Colonic mucosa (tissue), 4 donors: ENCODE data around the gene BTNL9. TPM values are rescaled to one million over a fixed set of nuclear protein-coding genes. Genes with fewer than 3 reads are reported as not detected.
"Not testable (repeated sequence)": the region's sequence is repeated elsewhere in the genome, so short reads cannot be mapped to it uniquely, and the experiment has no call there.

Source experiments
- DNase-seq: peaks from one replicate; pipeline ENCODE4 v3.0.0-alpha.2; 2020
- H3K27ac ChIP-seq: fragments of 200-600 bp; one replicate; pipeline ENCODE4 v1.8.0; 2021
- H3K27me3 ChIP-seq: fragments of 200-600 bp; one replicate; pipeline ENCODE4 v1.8.0; 2021
- H3K36me3 ChIP-seq: fragments of 200-600 bp; one replicate; pipeline ENCODE4 v1.8.0; 2021
- H3K4me1 ChIP-seq: fragments of 200-600 bp; one replicate; pipeline ENCODE4 v1.8.0; 2021; ENCODE audit warnings: mild to moderate bottlenecking
- H3K4me3 ChIP-seq: fragments of 200-600 bp; one replicate; pipeline ENCODE4 v1.8.0; 2021
- H3K9ac ChIP-seq, 2 donors: one replicate each; pipeline ENCODE4 v1.7.0; 2013; ENCODE audit warnings: control low read depth in 2 of 2, low read depth in 2 of 2, low read length in 2 of 2
- H3K9me3 ChIP-seq: fragments of 200-600 bp; one replicate; pipeline ENCODE4 v1.8.0; 2021
- CTCF ChIP-seq: fragments of 200-600 bp; IDR thresholded peaks from one replicate; pipeline ENCODE4 v1.8.0; 2022; ENCODE audit warnings: antibody characterized with exemption, mild to moderate bottlenecking
- intact Hi-C: fragments of 100-400 bp; cut with DNase I; formaldehyde crosslinking; loops from one replicate; pipeline ENCODE4 v1.14.1; 2022
- total RNA-seq, 2 donors: library from RNA; stranded (reverse); fragmentation: NEBNext Ultra II Directional in 1 of 2; extraction: Animal tissue kit (Norgen Biotek cat#: 25700) in 1 of 2; gene quantifications; one replicate each; pipeline ENCODE4 v1.2.1, GENCODE V29; 2021
- donor health status: healthy.
- donor health status: DM: no; HTN: no; CAD: no.
- donor health status: DM: no; HTN: no; CAD: no.

Gene BTNL9
- total RNA-seq, 2 donors from 2014 or later: 2.8 to 5.3 TPM

DNA sequence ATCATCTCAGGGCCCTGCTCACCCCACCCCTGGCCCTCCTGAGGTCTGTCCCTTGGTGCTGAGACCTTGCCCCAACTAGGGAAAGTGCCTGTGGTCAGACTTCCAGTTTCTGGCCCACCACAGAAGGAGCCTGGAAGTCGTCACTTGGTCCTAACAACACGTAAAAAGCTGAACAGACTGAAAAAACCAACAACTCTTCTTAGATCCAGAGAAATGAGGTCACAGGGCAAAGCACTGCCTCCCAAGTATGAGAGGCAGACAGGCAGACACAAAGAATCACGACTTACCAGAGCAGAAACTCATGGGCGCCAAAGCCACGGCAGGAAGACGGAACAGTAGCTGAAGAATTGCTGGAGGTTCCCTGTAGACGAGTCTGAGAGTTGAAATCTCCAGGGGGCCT is 52.4 kb downstream of the BTNL9 start:
- no peak for TF ChIP-seq CTCF

DNA sequence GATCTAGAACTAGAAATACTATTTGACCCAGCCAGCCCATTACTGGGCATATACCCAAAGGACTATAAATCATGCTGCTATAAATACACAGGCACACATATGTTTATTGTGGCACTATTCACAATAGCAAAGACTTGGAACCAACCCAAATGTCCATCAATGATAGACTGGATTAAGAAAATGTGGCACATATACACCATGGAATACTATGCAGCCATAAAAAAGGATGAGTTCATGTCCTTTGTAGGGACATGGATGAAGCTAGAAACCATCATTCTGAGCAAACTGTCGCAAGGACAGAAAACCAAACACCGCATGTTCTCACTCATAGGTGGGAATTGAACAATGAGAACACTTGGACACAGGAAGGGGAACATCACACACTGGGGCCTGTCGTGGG is 55.1 kb downstream of the BTNL9 start:
- H3K9me3 ChIP-seq, H3K36me3 ChIP-seq, H3K27ac ChIP-seq, H3K9ac ChIP-seq, intact Hi-C loops, H3K4me3 ChIP-seq, H3K4me1 ChIP-seq, DNase-seq: not testable (repeated sequence)
- peaks cover 15% of the 10 kb centered on the region for H3K27me3 ChIP-seq

More for the DNA sequence above, 52.4 kb downstream of the BTNL9 start:
- Histone ChIP-seq H3K36me3 (no peaks in the 10 kb centered on the region), H3K27me3 (no peaks in the 10 kb centered on the region), H3K9me3 (no peaks in the 10 kb centered on the region), H3K4me3 (no peak overlapping the region), H3K4me1 (no peaks in the 10 kb centered on the region), H3K27ac (no peak overlapping the region), H3K9ac (no peak overlapping the region)
- intact Hi-C loops: no loop called here
- no peak for DNase-seq

DNA sequence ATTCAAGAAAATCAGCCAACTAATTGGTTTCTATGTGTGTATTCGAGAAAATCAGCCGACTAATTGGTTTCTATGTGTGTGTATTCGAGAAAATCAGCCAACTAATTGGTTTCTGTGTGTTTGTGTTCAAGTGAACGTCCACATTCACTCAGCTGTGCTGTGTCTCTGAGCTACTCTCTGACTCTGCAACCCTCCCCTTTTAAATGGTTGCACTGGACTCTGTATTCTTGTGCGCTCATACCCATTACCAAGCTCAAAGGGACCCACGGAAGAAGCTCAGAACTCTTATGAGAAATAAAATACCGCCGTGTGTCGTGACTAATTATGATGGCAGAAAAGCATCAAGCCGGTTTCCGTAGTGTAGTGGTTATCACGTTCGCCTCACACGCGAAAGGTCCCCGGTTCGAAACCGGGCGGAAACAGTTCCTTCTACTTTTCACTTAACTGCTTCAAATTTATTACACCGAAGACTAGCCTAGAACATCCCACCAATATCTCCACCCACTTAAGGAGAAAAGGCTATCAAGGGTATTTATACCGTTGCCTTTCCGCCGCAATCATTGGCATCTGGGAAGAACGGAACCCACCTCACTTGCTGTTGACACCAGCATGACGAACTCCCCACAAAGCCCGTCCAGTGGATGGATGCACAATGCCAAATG is 56.8 kb downstream of the BTNL9 start:
- H3K9ac ChIP-seq, H3K9me3 ChIP-seq, H3K36me3 ChIP-seq, DNase-seq, H3K27ac ChIP-seq, H3K4me1 ChIP-seq, H3K4me3 ChIP-seq, intact Hi-C loops: not testable (repeated sequence)
- H3K27me3 ChIP-seq: peaks cover 18% of the 10 kb centered on the region

- H3K36me3 ChIP-seq, H3K9me3 ChIP-seq, H3K27ac ChIP-seq, intact Hi-C loops, H3K9ac ChIP-seq, H3K4me3 ChIP-seq, DNase-seq, H3K4me1 ChIP-seq: not testable (repeated sequence)
- peaks cover 18% of the 10 kb centered on the region for H3K27me3 ChIP-seq
Measured at GRCh38 chr5:181097383-181097753, 57.3 kb downstream of the BTNL9 start.

DNA sequence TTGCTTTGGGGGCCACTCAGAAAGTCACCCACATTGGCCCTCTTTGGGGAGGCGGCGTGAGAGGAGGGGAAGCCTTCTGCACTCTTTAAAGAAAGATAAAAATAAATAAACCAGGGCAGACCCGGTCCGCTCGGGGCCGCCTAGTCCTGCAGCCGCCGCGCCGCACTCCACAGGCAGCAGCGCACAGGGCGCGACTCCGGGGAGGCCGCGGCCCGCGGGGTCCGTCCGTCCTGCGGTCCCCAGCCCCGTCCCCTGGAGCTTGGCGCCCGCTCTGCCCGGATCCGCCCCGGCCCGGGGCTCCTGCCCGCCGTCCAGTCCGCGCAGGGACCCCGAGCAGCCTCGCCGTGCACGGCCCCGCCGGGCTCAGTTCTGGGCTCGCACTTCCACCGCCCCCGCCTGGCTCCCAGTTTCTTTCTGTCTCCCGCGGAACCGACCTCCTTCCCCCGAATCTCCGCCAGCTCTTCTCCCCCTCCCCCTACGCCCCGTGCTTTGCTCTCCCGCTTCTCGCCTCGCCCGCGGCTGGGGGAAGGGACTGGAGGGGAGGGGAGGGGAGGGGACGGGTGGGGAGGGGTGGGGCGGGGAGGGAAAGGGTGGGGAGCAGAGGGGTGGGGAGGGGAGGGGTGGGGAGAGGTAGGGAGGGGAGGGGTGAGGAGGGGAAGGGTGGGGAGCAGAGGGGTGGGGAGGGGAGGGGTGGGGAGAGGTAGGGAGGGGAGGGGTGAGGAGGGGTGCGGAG is 57.9 kb downstream of the BTNL9 start:
- peaks cover 18% of the 10 kb centered on the region for H3K27me3 ChIP-seq
- H3K4me1 ChIP-seq, H3K4me3 ChIP-seq, H3K27ac ChIP-seq, H3K9me3 ChIP-seq, intact Hi-C loops, DNase-seq, H3K36me3 ChIP-seq, H3K9ac ChIP-seq: not testable (repeated sequence)

DNA sequence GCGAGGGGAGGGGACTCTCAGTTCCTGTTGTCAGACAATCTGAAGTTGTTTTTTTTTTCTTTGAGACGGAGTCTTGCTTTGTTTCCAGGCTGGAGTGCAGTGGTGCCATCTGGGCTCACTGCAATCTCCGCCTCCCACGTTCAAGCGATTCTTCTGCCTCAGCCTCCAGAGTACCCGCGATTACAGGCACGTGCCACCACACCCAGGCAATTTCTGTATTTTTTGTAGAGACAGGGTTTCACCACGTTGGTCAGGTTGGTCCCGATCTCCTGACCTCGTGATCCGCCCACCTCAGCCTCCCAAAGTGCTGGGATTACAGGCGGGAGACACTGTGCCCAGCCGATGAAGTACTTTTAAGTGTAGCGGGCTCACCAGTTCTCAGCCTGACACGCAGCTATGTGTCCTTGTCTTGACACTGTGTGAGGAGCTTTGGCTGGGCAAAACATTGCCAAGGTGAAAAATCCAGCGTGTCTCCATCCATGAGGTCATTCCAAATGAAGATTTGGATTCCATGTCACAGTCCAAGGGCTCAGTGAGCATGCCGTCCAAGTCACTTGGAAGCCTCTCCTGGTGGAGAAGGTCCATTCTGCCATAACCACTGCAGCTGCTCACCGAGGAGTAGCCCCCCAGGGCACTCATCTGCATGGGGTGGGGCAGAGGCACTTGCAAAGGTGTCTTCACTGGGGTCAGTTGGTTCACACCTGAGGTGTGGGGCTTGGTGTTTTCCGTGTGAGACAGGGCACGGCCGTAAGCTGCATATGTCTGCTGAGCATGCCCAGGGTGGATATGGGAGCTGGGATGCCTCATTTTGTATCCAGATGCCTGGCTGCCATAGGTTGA is 58.9 kb downstream of the BTNL9 start:
- DNase-seq: no peak

More for the DNA sequence above, 58.9 kb downstream of the BTNL9 start:
- Histone ChIP-seq H3K9ac (no peak overlapping the region), H3K36me3 (no peaks in the 10 kb centered on the region), H3K9me3 (no peaks in the 10 kb centered on the region), H3K4me3 (no peak overlapping the region), H3K27me3 (peaks cover 18% of the 10 kb centered on the region), H3K27ac (no peak overlapping the region), H3K4me1 (no peaks in the 10 kb centered on the region)
- TF ChIP-seq CTCF: no peak
- intact Hi-C loops: no loop called here
